ENCODE results near the gene ARMC2.
"Not testable (repeated sequence)": the region's sequence is repeated elsewhere in the genome, so short reads cannot be mapped to it uniquely, and the experiment has no call there.

ARMC2 gene

DNA sequence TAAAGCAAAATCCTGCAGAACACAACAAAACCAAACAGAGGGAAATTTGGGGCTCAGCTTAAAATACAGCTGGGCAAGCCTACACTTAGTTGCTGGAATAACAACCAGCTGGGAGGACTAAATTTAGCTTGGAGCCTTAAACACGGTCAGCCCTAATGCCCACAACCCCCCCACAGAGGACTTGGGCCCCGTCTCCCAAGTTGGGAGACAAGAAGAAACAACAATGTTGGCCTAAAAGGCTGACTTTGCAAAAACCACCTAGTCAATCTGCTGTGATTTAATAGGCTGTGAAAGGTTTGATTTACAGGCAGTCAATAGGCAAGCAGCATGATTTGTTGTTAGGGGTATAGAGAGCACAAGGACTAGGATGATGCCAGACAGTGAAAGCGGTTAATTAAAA is 40.3 kb upstream of the ARMC2 start:
- no peaks in the 10 kb centered on the region for H3K9me3 Mint-ChIP-seq
- peaks cover 10% of the 10 kb centered on the region for H3K27me3 Mint-ChIP-seq (ENCODE audit: low read depth, poor library complexity)
- no peak for DNase-seq
- no peaks in the 10 kb centered on the region for H3K36me3 Mint-ChIP-seq (ENCODE audit: low read depth)
- H3K27ac Mint-ChIP-seq, result no peak overlapping the region
- no peak overlapping the region for H3K4me3 Mint-ChIP-seq
- TF ChIP-seq CTCF (IDR thresholded peaks at IDR 0.05), result no peak
- peaks cover 20% of the 10 kb centered on the region for H3K4me1 Mint-ChIP-seq

GRCh38 chr6:108809211-108809610 is 39.0 kb upstream of the ARMC2 start:
- peaks cover 20% of the 10 kb centered on the region for H3K4me1 Mint-ChIP-seq
- no peak for DNase-seq
- H3K27ac Mint-ChIP-seq, result no peak overlapping the region
- no peak overlapping the region for H3K4me3 Mint-ChIP-seq
- H3K9me3 Mint-ChIP-seq, result peaks cover 12% of the 10 kb centered on the region
- no peak for TF ChIP-seq CTCF (IDR thresholded peaks at IDR 0.05)
- H3K27me3 Mint-ChIP-seq (ENCODE audit: low read depth, poor library complexity), result peaks cover 14% of the 10 kb centered on the region
- H3K36me3 Mint-ChIP-seq (ENCODE audit: low read depth), result peaks cover 4% of the 10 kb centered on the region

- Mint-ChIP-seq H3K4me3 (no peak overlapping the region), H3K9me3 (peaks cover 21% of the 10 kb centered on the region), H3K27me3 (ENCODE audit: low read depth, poor library complexity) (peaks cover 14% of the 10 kb centered on the region), H3K36me3 (ENCODE audit: low read depth) (peaks cover 4% of the 10 kb centered on the region), H3K27ac (no peak overlapping the region), H3K4me1 (peaks cover 20% of the 10 kb centered on the region)
- no peak for TF ChIP-seq CTCF (IDR thresholded peaks at IDR 0.05)
- no peak for DNase-seq
Observed at GRCh38 chr6:108810057-108810643, 38.1 kb upstream of the ARMC2 start.

DNA sequence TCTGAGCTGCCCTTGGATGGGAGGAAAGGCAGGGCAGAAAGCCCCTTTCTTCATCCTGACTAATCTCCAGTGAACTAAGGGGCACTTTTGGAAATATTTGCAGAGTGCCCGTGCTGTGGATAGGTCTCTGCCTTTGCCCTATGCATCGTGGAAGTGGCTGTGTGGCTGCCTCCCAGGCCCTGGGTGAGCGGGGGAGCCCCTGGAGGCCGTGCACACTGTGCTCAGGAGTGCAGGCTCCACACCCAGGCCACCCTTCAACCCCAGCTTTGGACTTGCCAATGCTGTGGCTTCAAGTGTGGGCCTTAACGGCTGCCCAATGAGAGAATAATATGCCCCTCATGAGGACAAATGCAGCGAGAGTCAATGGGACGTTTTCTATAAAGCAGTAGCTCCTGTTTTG is 36.7 kb upstream of the ARMC2 start:
- peaks cover 14% of the 10 kb centered on the region for H3K27me3 Mint-ChIP-seq (ENCODE audit: low read depth, poor library complexity)
- no peak overlapping the region for H3K4me3 Mint-ChIP-seq
- DNase-seq, result no peak
- H3K36me3 Mint-ChIP-seq (ENCODE audit: low read depth), result peaks cover 4% of the 10 kb centered on the region
- no peak for TF ChIP-seq CTCF (IDR thresholded peaks at IDR 0.05)
- H3K27ac Mint-ChIP-seq, result no peak overlapping the region
- peaks cover 35% of the 10 kb centered on the region for H3K9me3 Mint-ChIP-seq
- H3K4me1 Mint-ChIP-seq, result peaks cover 20% of the 10 kb centered on the region

DNA sequence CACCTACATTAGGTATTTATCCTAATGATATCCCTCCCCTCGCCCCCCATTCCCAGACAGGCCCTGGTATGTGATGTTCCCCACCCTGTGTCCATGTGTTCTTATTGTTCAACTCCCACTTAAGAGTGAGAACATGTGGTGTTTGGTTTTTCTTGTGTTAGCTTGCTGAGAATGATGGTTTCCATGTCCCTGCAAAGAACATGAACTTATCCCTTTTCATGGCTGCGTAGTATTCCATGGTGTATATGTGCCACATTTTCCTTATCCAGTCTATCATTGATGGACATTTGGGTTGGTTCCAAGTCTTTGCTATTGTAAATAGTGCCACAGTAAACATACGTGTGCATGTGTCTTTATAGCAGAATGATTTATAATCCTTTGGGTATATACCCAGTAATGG is 35.0 kb upstream of the ARMC2 start:
- peaks cover 52% of the 10 kb centered on the region for H3K9me3 Mint-ChIP-seq
- not testable (repeated sequence) for DNase-seq, H3K27ac Mint-ChIP-seq, H3K4me3 Mint-ChIP-seq
- peaks cover 14% of the 10 kb centered on the region for H3K36me3 Mint-ChIP-seq (ENCODE audit: low read depth)
- H3K27me3 Mint-ChIP-seq (ENCODE audit: low read depth, poor library complexity), result peaks cover 14% of the 10 kb centered on the region
- peaks cover 20% of the 10 kb centered on the region for H3K4me1 Mint-ChIP-seq

DNA sequence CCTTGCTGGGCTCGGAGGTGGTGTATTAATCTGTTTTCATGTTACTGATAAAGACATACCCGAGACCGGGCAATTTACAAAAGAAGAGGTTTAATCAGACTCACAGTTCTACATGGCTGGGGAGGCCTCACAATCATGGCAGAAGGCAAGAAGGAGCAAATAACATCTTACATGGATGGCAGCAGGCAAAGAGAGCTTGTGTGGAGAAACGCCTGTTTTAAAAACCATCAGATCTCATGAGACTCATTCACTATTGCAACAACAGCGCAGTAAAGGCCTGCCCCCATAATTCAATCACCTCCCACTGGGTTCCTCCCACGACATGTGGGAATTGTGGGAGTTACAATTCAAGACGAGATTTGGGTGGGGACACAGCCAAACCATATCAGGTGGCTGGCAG is 30.9 kb upstream of the ARMC2 start:
- H3K36me3 Mint-ChIP-seq (ENCODE audit: low read depth), result peaks cover 14% of the 10 kb centered on the region
- not testable (repeated sequence) for H3K4me3 Mint-ChIP-seq, DNase-seq, H3K27ac Mint-ChIP-seq
- peaks cover 12% of the 10 kb centered on the region for H3K4me1 Mint-ChIP-seq
- peaks cover 67% of the 10 kb centered on the region for H3K9me3 Mint-ChIP-seq
- peaks cover 12% of the 10 kb centered on the region for H3K27me3 Mint-ChIP-seq (ENCODE audit: low read depth, poor library complexity)

DNA sequence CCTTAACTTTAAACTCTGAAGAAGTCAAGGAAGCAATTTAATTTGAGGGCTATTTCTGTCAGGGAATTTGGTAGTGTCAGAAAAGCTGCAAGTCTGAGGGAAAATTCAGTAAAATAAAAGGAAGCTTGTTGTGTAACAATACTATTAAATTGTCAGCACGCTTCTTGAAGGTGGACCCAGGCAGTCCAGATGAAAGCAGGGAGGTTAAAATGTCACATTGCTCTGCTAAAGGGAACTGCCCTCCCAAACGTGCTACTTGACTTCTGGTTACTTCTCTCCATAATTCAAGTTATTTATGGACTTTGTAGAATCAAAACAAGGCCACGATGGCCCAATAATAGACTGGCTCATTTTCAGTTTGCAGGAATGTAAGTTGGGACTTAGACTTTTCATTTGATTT is 28.2 kb upstream of the ARMC2 start:
- Mint-ChIP-seq H3K36me3 (ENCODE audit: low read depth) (peaks cover 10% of the 10 kb centered on the region), H3K4me3 (no peak overlapping the region), H3K27ac (no peak overlapping the region), H3K27me3 (ENCODE audit: low read depth, poor library complexity) (peaks cover 8% of the 10 kb centered on the region), H3K4me1 (peaks cover 12% of the 10 kb centered on the region), H3K9me3 (peaks cover 53% of the 10 kb centered on the region)
- no peak for TF ChIP-seq CTCF (IDR thresholded peaks at IDR 0.05)
- no peak for DNase-seq

All from nephron progenitor cell (in vitro differentiated cells).